ENCODE results near the gene GPRC5C.

- no peak for TF ChIP-seq ZNF565 (CRISPR knock-in tag; conservative IDR thresholded peaks at IDR 0.05; ENCODE audit: low read depth)
- TF ChIP-seq, protein P1, sequence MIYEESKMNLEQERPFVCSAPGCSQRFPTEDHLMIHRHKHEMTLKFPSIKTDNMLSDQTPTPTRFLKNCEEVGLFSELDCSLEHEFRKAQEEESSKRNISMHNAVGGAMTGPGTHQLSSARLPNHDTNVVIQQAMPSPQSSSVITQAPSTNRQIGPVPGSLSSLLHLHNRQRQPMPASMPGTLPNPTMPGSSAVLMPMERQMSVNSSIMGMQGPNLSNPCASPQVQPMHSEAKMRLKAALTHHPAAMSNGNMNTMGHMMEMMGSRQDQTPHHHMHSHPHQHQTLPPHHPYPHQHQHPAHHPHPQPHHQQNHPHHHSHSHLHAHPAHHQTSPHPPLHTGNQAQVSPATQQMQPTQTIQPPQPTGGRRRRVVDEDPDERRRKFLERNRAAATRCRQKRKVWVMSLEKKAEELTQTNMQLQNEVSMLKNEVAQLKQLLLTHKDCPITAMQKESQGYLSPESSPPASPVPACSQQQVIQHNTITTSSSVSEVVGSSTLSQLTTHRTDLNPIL (CRISPR knock-in tag; IDR thresholded peaks at IDR 0.05; ENCODE audit: low read depth), result no peak
- no peak for TF ChIP-seq ISL1 (CRISPR knock-in tag; IDR thresholded peaks at IDR 0.05)
- TF ChIP-seq ZFP30 (CRISPR knock-in tag; IDR thresholded peaks at IDR 0.05), result no peak
- TF ChIP-seq SNAI2 (CRISPR knock-in tag; IDR thresholded peaks at IDR 0.05), result no peak
- TF ChIP-seq BACH2 (CRISPR knock-in tag; IDR thresholded peaks at IDR 0.05; ENCODE audit: borderline replicate concordance), result no peak
- TF ChIP-seq OSR1 (CRISPR knock-in tag; IDR thresholded peaks at IDR 0.05), result no peak
- no peak for TF ChIP-seq RARB (CRISPR knock-in tag; IDR thresholded peaks at IDR 0.05)
- no peak for TF ChIP-seq ZFP3 (CRISPR knock-in tag; IDR thresholded peaks at IDR 0.05)
- TF ChIP-seq PPARA (CRISPR knock-in tag; IDR thresholded peaks at IDR 0.05; ENCODE audit: borderline replicate concordance), result no peak
- TF ChIP-seq, protein P2, sequence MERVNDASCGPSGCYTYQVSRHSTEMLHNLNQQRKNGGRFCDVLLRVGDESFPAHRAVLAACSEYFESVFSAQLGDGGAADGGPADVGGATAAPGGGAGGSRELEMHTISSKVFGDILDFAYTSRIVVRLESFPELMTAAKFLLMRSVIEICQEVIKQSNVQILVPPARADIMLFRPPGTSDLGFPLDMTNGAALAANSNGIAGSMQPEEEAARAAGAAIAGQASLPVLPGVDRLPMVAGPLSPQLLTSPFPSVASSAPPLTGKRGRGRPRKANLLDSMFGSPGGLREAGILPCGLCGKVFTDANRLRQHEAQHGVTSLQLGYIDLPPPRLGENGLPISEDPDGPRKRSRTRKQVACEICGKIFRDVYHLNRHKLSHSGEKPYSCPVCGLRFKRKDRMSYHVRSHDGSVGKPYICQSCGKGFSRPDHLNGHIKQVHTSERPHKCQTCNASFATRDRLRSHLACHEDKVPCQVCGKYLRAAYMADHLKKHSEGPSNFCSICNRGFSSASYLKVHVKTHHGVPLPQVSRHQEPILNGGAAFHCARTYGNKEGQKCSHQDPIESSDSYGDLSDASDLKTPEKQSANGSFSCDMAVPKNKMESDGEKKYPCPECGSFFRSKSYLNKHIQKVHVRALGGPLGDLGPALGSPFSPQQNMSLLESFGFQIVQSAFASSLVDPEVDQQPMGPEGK (CRISPR knock-in tag; IDR thresholded peaks at IDR 0.05; ENCODE audit: borderline replicate concordance), result no peak
- TF ChIP-seq ZNF8 (CRISPR knock-in tag; IDR thresholded peaks at IDR 0.05), result no peak
Observed at GRCh38 chr17:74424657-74425056, 7.2 kb upstream of the GPRC5C start.

Data from SK-N-SH treated with all-trans-retinoic acid at 6 μM for 48 hours (cell line).